Neural crest cell (in vitro differentiated cells): Measurements from ENCODE around the gene FHIT. TPM values are rescaled to one million over a fixed set of nuclear protein-coding genes. Genes with fewer than 3 reads are reported as not detected.

Source experiments
- DNase-seq: peaks from one replicate; pipeline ENCODE4 v3.0.0; 2021; ENCODE audit warnings: low read depth, mixed read lengths, low spot score
- H3K27ac Mint-ChIP-seq: one replicate; pipeline ENCODE4 v1.8.0; 2021; ENCODE audit warnings: mild to moderate bottlenecking, mixed read lengths; ENCODE audit not compliant: unreplicated experiment
- H3K27me3 Mint-ChIP-seq: 2 replicates; pipeline ENCODE4 v1.8.0; 2021; ENCODE audit warnings: low read depth, mild to moderate bottlenecking, mixed read lengths
- H3K36me3 Mint-ChIP-seq: 2 replicates; pipeline ENCODE4 v1.8.0; 2021; ENCODE audit warnings: low read depth, mild to moderate bottlenecking, mixed read lengths
- H3K4me1 Mint-ChIP-seq: 2 replicates; pipeline ENCODE4 v1.8.0; 2021; ENCODE audit warnings: mixed read lengths
- H3K4me3 Mint-ChIP-seq: one replicate; pipeline ENCODE4 v1.8.0; 2021; ENCODE audit warnings: mild to moderate bottlenecking, mixed read lengths
- H3K9me3 Mint-ChIP-seq: 2 replicates; pipeline ENCODE4 v1.8.0; 2021; ENCODE audit warnings: mixed read lengths
- CTCF ChIP-seq: fragments of 200-600 bp; sonication (generic); conservative IDR thresholded peaks from 2 replicates; pipeline ENCODE4 v1.5.0; 2021; ENCODE audit warnings: antibody characterized with exemption, mild to moderate bottlenecking
- total RNA-seq: library from RNA; stranded (reverse); gene quantifications from 2 replicates; pipeline ENCODE4 v1.2.1, GENCODE V29; 2021

Gene FHIT
- total RNA-seq, 1 donor from 2014 or later = 5.2 TPM

DNA sequence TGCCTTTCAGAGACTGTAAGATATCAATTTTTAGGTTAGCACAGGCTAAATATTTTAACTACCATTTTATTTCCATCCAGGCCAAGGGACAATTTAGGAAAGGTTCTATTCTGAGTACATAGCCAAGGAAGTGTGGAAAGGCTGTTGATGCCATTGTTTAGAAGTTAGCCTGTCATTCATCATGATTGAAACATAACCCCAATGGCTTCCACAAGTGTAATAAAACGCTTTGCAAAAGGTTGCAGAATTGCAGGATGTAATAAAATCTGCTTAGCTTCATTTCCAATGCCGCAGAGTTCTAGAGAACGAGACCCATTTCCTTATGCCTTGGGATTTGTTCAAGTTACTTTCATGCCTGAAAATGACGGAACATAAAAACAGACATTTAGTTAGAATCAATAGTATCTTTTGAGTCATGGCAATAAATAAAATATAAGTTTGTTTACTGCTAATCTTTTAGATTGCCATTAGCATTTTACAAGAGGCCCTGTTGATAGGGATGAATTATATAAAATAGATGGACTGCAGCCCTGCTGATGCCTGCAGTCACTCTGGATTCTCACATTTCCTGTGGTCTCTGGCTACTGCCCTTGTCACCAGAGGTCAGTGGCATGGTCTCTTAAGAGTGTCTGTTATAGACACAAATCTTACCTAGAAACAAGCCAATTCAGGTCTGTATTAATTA is 1523.2 kb downstream of the FHIT start:
- no peak for TF ChIP-seq CTCF
- Mint-ChIP-seq H3K9me3 (no peaks in the 10 kb centered on the region), H3K27ac (no peak overlapping the region), H3K27me3 (no peaks in the 10 kb centered on the region), H3K4me3 (no peak overlapping the region), H3K4me1 (peaks cover 10% of the 10 kb centered on the region), H3K36me3 (no peaks in the 10 kb centered on the region)
- no peak for DNase-seq

GRCh38 chr3:59726279-59726678 is 1525.0 kb downstream of the FHIT start:
- no peak for TF ChIP-seq CTCF
- H3K4me1 Mint-ChIP-seq = peaks cover 5% of the 10 kb centered on the region
- no peaks in the 10 kb centered on the region for H3K27me3 Mint-ChIP-seq

GRCh38 chr3:59717679-59718205 is 1533.5 kb downstream of the FHIT start:
- Mint-ChIP-seq H3K27ac (no peak overlapping the region), H3K4me1 (peaks cover 36% of the 10 kb centered on the region), H3K9me3 (peaks cover 3% of the 10 kb centered on the region), H3K4me3 (no peak overlapping the region), H3K27me3 (no peaks in the 10 kb centered on the region), H3K36me3 (no peaks in the 10 kb centered on the region)
- no peak for DNase-seq
- TF ChIP-seq CTCF = no peak

More at GRCh38 chr3:59726279-59726678, 1525.0 kb downstream of the FHIT start:
- DNase-seq = no peak
- no peak overlapping the region for H3K4me3 Mint-ChIP-seq
- no peaks in the 10 kb centered on the region for H3K9me3 Mint-ChIP-seq
- no peaks in the 10 kb centered on the region for H3K36me3 Mint-ChIP-seq
- H3K27ac Mint-ChIP-seq = no peak overlapping the region

DNA sequence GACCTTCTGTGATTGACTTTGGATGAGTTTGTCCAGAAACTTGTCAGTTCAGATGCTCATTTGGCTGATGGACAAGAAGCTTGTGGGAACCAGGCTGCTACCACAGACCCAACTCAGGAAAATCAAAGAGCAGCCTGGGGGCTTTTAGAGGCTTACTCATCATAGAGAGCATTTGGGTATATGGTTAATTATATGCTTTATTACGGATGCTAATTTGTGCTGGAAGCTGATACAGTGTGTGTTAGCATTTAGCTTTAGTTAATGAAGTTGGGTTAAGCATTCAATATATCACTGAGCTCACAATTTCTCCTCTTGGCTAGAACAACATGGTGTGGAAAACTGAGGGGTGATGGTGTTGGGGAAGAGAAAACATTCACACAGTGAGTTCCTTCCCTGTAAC is 1537.2 kb downstream of the FHIT start:
- DNase-seq = no peak
- H3K27me3 Mint-ChIP-seq = no peaks in the 10 kb centered on the region
- no peaks in the 10 kb centered on the region for H3K36me3 Mint-ChIP-seq
- peaks cover 5% of the 10 kb centered on the region for H3K9me3 Mint-ChIP-seq
- no peak overlapping the region for H3K4me3 Mint-ChIP-seq
- peaks cover 30% of the 10 kb centered on the region for H3K4me1 Mint-ChIP-seq
- TF ChIP-seq CTCF = no peak
- no peak overlapping the region for H3K27ac Mint-ChIP-seq

DNA sequence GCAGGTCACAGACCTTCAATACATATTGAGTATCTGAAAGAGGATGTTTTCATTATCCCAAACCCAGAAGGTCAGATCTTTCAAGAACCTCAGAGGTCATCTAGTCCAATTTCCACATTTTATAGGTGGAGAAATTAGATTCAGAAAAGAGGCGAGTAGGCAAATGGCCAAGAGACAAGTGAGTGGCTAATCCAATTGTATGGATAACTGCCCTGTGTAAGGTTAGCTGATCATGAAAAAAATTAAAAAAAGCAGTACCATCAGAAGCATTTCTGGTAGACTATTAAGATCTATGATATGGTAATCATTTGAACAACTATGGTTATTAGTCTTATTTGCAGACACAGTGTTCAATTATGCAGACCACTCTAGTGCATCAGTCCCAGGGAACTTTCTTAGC is 1540.7 kb downstream of the FHIT start:
- no peak overlapping the region for H3K27ac Mint-ChIP-seq
- no peaks in the 10 kb centered on the region for H3K36me3 Mint-ChIP-seq
- H3K4me1 Mint-ChIP-seq = peaks cover 10% of the 10 kb centered on the region

More for the DNA sequence above, 1540.7 kb downstream of the FHIT start:
- DNase-seq = no peak
- Mint-ChIP-seq H3K9me3 (peaks cover 7% of the 10 kb centered on the region), H3K27me3 (no peaks in the 10 kb centered on the region), H3K4me3 (no peak overlapping the region)
- no peak for TF ChIP-seq CTCF
